ENCODE results near the gene FBXO24.

- TF ChIP-seq, protein P1, sequence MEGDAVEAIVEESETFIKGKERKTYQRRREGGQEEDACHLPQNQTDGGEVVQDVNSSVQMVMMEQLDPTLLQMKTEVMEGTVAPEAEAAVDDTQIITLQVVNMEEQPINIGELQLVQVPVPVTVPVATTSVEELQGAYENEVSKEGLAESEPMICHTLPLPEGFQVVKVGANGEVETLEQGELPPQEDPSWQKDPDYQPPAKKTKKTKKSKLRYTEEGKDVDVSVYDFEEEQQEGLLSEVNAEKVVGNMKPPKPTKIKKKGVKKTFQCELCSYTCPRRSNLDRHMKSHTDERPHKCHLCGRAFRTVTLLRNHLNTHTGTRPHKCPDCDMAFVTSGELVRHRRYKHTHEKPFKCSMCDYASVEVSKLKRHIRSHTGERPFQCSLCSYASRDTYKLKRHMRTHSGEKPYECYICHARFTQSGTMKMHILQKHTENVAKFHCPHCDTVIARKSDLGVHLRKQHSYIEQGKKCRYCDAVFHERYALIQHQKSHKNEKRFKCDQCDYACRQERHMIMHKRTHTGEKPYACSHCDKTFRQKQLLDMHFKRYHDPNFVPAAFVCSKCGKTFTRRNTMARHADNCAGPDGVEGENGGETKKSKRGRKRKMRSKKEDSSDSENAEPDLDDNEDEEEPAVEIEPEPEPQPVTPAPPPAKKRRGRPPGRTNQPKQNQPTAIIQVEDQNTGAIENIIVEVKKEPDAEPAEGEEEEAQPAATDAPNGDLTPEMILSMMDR (IDR thresholded peaks at IDR 0.05 in 8 of 11, conservative IDR thresholded peaks at IDR 0.05 in 3 of 11) = peak in 8 of 11 experiments; percentile 14 to 55 (median 38)
- TF ChIP-seq POLR2A (IDR thresholded peaks at IDR 0.05) (no peak), POLR2AphosphoS5 (IDR thresholded peaks at IDR 0.05) (peak; percentile 48 to 67 (median 57))
Observed at GRCh38 chr7:100632951-100633717, 47.0 kb downstream of the FBXO24 start.
